Gastrocnemius medialis (tissue), 4 donors: ENCODE measurements around the gene ZNF407.

Experiments used
- CTCF ChIP-seq, 5 experiments: fragments of 450-650 bp in 3 of 5; fragments of 200-600 bp in 2 of 5; sonication (generic) in 2 of 5; IDR thresholded peaks in 4 of 5; conservative IDR thresholded peaks in 1 of 5; 1 replicate in 4 of 5; 2 replicates in 1 of 5; pipeline ENCODE4 v1.5.1; 2016 to 2019; ENCODE audit warnings: antibody characterized with exemption in 5 of 5, mild to moderate bottlenecking in 3 of 5, moderate library complexity in 3 of 5
- POLR2A ChIP-seq, 2 donors: fragments of 450-650 bp; IDR thresholded peaks; one replicate each; pipeline ENCODE4 v1.6.1; 2017; ENCODE audit warnings: antibody characterized with exemption in 2 of 2, mild to moderate bottlenecking in 2 of 2, moderate library complexity in 2 of 2

GRCh38 chr18:75086494-75087034 is 488.9 kb downstream of the ZNF407 start:
- TF ChIP-seq CTCF (IDR thresholded peaks at IDR 0.05 in 4 of 5, conservative IDR thresholded peaks at IDR 0.05 in 1 of 5) (no peak), POLR2A (IDR thresholded peaks at IDR 0.05) (no peak)
